Measurements from ENCODE around the gene VDR. TPM values are rescaled to one million over a fixed set of nuclear protein-coding genes. Genes with fewer than 3 reads are reported as not detected.

Gene VDR
- total RNA-seq, 3 donors from 2014 or later = 1.6 to 41.7 (median 16.1) TPM

DNA sequence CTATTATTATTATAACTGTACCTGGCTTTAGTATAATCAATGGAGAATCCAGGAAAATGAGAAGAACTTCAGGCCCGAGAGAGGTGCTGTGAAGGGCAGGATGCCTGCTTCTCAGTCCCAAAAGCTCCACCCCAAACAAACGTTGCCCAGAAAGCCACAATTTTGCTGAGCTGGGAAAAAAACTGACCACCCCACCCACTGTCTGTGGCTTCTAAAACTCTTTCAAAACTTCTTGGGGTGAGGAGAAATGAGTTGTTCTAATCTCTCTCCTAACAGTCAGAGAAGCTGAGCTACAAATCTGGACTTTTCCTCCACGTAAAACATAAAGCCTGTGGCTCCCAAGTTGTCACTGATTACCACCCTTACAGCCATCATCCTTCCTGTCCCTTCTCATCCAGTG lies 13.4 kb downstream of the VDR start:
- peaks cover 4 to 12% of the 10 kb centered on the region in 2 donors for H3K4me1 ChIP-seq
- intact Hi-C loops (cut with DNase I; ENCODE audit: low total_unique reads) = no loop called here
- H3K36me3 ChIP-seq = no peaks in the 10 kb centered on the region
- H3K9me3 ChIP-seq = no peaks in the 10 kb centered on the region
- H3K27ac ChIP-seq = peak overlapping the region; percentile 68 to 74
- no peak for DNase-seq (ENCODE audit: low spot score in 2 of 2)
- TF ChIP-seq, protein P1, sequence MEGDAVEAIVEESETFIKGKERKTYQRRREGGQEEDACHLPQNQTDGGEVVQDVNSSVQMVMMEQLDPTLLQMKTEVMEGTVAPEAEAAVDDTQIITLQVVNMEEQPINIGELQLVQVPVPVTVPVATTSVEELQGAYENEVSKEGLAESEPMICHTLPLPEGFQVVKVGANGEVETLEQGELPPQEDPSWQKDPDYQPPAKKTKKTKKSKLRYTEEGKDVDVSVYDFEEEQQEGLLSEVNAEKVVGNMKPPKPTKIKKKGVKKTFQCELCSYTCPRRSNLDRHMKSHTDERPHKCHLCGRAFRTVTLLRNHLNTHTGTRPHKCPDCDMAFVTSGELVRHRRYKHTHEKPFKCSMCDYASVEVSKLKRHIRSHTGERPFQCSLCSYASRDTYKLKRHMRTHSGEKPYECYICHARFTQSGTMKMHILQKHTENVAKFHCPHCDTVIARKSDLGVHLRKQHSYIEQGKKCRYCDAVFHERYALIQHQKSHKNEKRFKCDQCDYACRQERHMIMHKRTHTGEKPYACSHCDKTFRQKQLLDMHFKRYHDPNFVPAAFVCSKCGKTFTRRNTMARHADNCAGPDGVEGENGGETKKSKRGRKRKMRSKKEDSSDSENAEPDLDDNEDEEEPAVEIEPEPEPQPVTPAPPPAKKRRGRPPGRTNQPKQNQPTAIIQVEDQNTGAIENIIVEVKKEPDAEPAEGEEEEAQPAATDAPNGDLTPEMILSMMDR (IDR thresholded peaks at IDR 0.05) = no peak
- no peak for TF ChIP-seq POLR2AphosphoS5 (IDR thresholded peaks at IDR 0.05)
- TF ChIP-seq POLR2A (IDR thresholded peaks at IDR 0.05) = no peak
- no peaks in the 10 kb centered on the region for H3K27me3 ChIP-seq
- no peak overlapping the region for H3K4me3 ChIP-seq

- no peak for DNase-seq (ENCODE audit: low spot score in 2 of 2)
- Histone ChIP-seq H3K4me1 (peaks cover under 1 to 3% of the 10 kb centered on the region in 2 donors), H3K27me3 (no peaks in the 10 kb centered on the region), H3K9me3 (no peaks in the 10 kb centered on the region), H3K36me3 (no peaks in the 10 kb centered on the region), H3K4me3 (no peak overlapping the region), H3K27ac (peak overlapping the region in 1 of 2 donors; percentile 34)
- intact Hi-C loops (cut with DNase I; ENCODE audit: low total_unique reads) = no loop called here
- no peak for TF ChIP-seq POLR2AphosphoS5 (IDR thresholded peaks at IDR 0.05)
- TF ChIP-seq, protein P1 (IDR thresholded peaks at IDR 0.05) = no peak
- TF ChIP-seq POLR2A (IDR thresholded peaks at IDR 0.05) = no peak
Measured at GRCh38 chr12:47889040-47889439, 15.8 kb downstream of the VDR start.

DNA sequence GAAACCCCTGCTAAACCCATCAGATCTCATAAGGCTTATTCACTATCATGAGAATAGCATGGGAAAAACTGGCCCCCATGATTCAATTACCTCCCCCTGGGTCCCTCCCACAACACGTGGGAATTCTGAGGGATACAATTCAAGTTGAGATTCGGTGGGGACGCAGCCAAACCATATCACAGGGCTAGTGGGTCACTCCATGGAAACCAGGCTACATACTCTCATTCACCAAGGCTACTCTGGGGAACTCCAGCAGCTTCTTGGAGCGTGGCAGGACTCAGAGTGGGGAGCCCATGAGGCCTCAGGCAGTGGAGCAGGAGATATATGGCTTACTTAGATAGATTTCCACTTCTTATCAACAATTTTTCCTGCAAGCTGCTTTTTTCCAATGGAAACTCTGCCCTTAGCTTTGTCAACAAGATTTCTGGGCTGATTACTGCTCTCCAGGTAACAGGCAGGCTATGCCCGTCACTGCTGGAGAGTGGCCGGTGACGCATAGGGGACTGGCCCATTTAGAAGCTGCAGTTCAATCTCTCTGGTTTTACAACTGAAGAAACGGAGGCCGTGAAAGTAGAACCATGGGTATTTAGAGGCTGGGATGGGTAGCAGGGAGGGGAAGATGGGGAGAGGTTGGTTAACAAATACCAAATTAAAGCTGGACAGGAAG lies 16.5 kb downstream of the VDR start:
- no peak overlapping the region for H3K4me3 ChIP-seq
- H3K4me1 ChIP-seq = peaks cover 0 to 3% of the 10 kb centered on the region in 2 donors
- no peaks in the 10 kb centered on the region for H3K9me3 ChIP-seq
- TF ChIP-seq POLR2AphosphoS5 (IDR thresholded peaks at IDR 0.05) (no peak), POLR2A (IDR thresholded peaks at IDR 0.05) (no peak)
- TF ChIP-seq, protein P1 (IDR thresholded peaks at IDR 0.05) = no peak
- DNase-seq (ENCODE audit: low spot score in 2 of 2) = no peak
- H3K36me3 ChIP-seq = no peaks in the 10 kb centered on the region
- intact Hi-C loops (cut with DNase I; ENCODE audit: low total_unique reads) = no loop called here
- H3K27ac ChIP-seq = peak overlapping the region in 1 of 2 donors; percentile 34
- H3K27me3 ChIP-seq = no peaks in the 10 kb centered on the region

GRCh38 chr12:47887529-47887928 lies 17.3 kb downstream of the VDR start:
- no peak for TF ChIP-seq POLR2A (IDR thresholded peaks at IDR 0.05)
- intact Hi-C loops (cut with DNase I; ENCODE audit: low total_unique reads) = no loop called here
- Histone ChIP-seq H3K27me3 (no peaks in the 10 kb centered on the region), H3K9me3 (no peaks in the 10 kb centered on the region), H3K27ac (no peak overlapping the region), H3K4me3 (no peak overlapping the region), H3K4me1 (peaks cover 7% of the 10 kb centered on the region in 2 donors), H3K36me3 (no peaks in the 10 kb centered on the region)
- no peak for DNase-seq (ENCODE audit: low spot score in 2 of 2)

- no peak for TF ChIP-seq POLR2AphosphoS5 (IDR thresholded peaks at IDR 0.05)
- TF ChIP-seq, protein P1 (IDR thresholded peaks at IDR 0.05) = no peak
- no peak for TF ChIP-seq POLR2A (IDR thresholded peaks at IDR 0.05)
- no peaks in the 10 kb centered on the region for H3K9me3 ChIP-seq
- no peaks in the 10 kb centered on the region for H3K36me3 ChIP-seq
- no peak for DNase-seq (ENCODE audit: low spot score in 2 of 2)
- intact Hi-C loops (cut with DNase I; ENCODE audit: low total_unique reads) = no loop called here
- no peak overlapping the region for H3K4me3 ChIP-seq
- peaks cover 8 to 11% of the 10 kb centered on the region in 2 donors for H3K4me1 ChIP-seq
- peak overlapping the region; percentile 9 to 48 for H3K27ac ChIP-seq
- no peaks in the 10 kb centered on the region for H3K27me3 ChIP-seq
Measured at GRCh38 chr12:47886510-47887240, 18.1 kb downstream of the VDR start.
